Endothelial cell of umbilical vein (primary cell): ENCODE measurements around the gene NTNG1. TPM values are rescaled to one million over a fixed set of nuclear protein-coding genes. Genes with fewer than 3 reads are reported as not detected.

Experiments used
- BruUV-seq: library from RNA; stranded (reverse); fragments of 400-500 nt; replicated peaks from 2 replicates; lab custom pipeline; 2021; lab: Mats Ljungman, UMichigan
- CTCF ChIA-PET: fragments of 300-600, 350-600 bp; sonication (Branson Sonifier 250); formaldehyde crosslinking; loops from one replicate; lab custom pipeline; 2021; ENCODE audit warnings: antibody characterized with exemption, inconsistent platforms; lab: Charles Lee
- POLR2A ChIA-PET: fragments of 300-600, 350-600 bp; sonication (Branson Sonifier 250); formaldehyde crosslinking; loops from one replicate; lab custom pipeline; 2021; ENCODE audit warnings: antibody characterized with exemption, inconsistent platforms; lab: Charles Lee
- DNase-seq: peaks from one replicate; pipeline ENCODE4 v3.0.0-alpha.2; 2011; ENCODE audit warnings: low read depth, low spot score
- FAIRE-seq: peaks from 2 replicates; lab custom pipeline; 2011; peaks lifted over from hg19 to GRCh38; lab: Jason Lieb, UNC
- H2AFZ ChIP-seq: 2 replicates; pipeline ENCODE4 v1.6.0; 2012; ENCODE audit warnings: low read depth, low read length, control low read depth, inconsistent platforms
- H3K27ac ChIP-seq: 2 replicates; pipeline ENCODE4 v1.5.1; 2011; ENCODE audit warnings: low read depth, mild to moderate bottlenecking, control low read depth, low read length, moderate library complexity; ENCODE audit not compliant: insufficient read depth
- H3K27me3 ChIP-seq, 2 experiments: 2 replicates each; pipeline versions ENCODE4 v1.6.0 to v1.6.1; 2011; ENCODE audit warnings: low read length in 2 of 2, mixed read lengths in 1 of 2; ENCODE audit not compliant: control insufficient read depth in 2 of 2, insufficient read depth in 2 of 2
- H3K36me3 ChIP-seq, 2 experiments: 2 replicates in 1 of 2; 3 replicates in 1 of 2; pipeline ENCODE4 v1.5.1; 2011; ENCODE audit warnings: low read length in 2 of 2, mild to moderate bottlenecking in 1 of 2, moderate library complexity in 1 of 2; ENCODE audit not compliant: control insufficient read depth in 2 of 2, insufficient read depth in 2 of 2; ENCODE audit errors: extremely low read depth in 1 of 2
- H3K4me1 ChIP-seq: 3 replicates; pipeline ENCODE4 v1.5.1; 2011; ENCODE audit warnings: mild to moderate bottlenecking, low read length; ENCODE audit not compliant: control insufficient read depth, insufficient read depth; ENCODE audit errors: extremely low read depth
- H3K4me2 ChIP-seq: 2 replicates; pipeline ENCODE4 v1.6.1; 2011; ENCODE audit warnings: low read length, control low read depth, mixed read lengths; ENCODE audit not compliant: insufficient read depth
- H3K4me3 ChIP-seq, 3 experiments: fragments of 200-600 bp in 1 of 3; sonication (generic), shearing (Covaris generic) in 1 of 3; replicated peaks in 1 of 3; 2 replicates each; pipeline ENCODE4 v1.5.1; 2011 to 2016; ENCODE audit warnings: control low read depth in 3 of 3, low read length in 3 of 3, mild to moderate bottlenecking in 2 of 3, inconsistent platforms in 1 of 3, low read depth in 1 of 3, moderate library complexity in 1 of 3; ENCODE audit not compliant: insufficient read depth in 1 of 3
- H3K79me2 ChIP-seq: 2 replicates; pipeline ENCODE4 v1.6.0; 2012; ENCODE audit warnings: low read length, inconsistent platforms; ENCODE audit not compliant: control insufficient read depth, insufficient read depth
- H3K9ac ChIP-seq: replicated peaks from 2 replicates; pipeline ENCODE3; 2011; ENCODE audit warnings: low read length, control low read depth; ENCODE audit not compliant: insufficient read depth; ENCODE audit errors: extremely low read depth
- H3K9me1 ChIP-seq: replicated peaks from 3 replicates; pipeline ENCODE4 v1.6.0; 2011; ENCODE audit warnings: mild to moderate bottlenecking, low read length; ENCODE audit not compliant: control insufficient read depth, insufficient read depth; ENCODE audit errors: extremely low read depth
- H3K9me3 ChIP-seq: replicated peaks from 2 replicates; pipeline ENCODE4 v1.5.1; 2012; ENCODE audit warnings: low read length, inconsistent platforms; ENCODE audit not compliant: control insufficient read depth, insufficient read depth
- H4K20me1 ChIP-seq: replicated peaks from 2 replicates; pipeline ENCODE3; 2011; ENCODE audit warnings: mild to moderate bottlenecking, low read length; ENCODE audit not compliant: control insufficient read depth, insufficient read depth; ENCODE audit errors: extremely low read depth
- CTCF ChIP-seq, 2 donors: IDR thresholded peaks; 1 replicate in 1 of 2; 2 replicates in 1 of 2; pipeline ENCODE4 v1.5.1; 2011; ENCODE audit warnings: low read length in 2 of 2, mild to moderate bottlenecking in 2 of 2, moderate library complexity in 2 of 2, control low read depth in 1 of 2, inconsistent platforms in 1 of 2, low read depth in 1 of 2; ENCODE audit not compliant: insufficient read depth in 1 of 2; ENCODE audit errors: extremely low read depth in 1 of 2
- EZH2 ChIP-seq: IDR thresholded peaks from 2 replicates; pipeline ENCODE4 v1.6.1; 2012; ENCODE audit warnings: borderline replicate concordance, low read depth, mild to moderate bottlenecking, moderate library complexity, low read length, inconsistent platforms; ENCODE audit not compliant: severe bottlenecking
- FOS ChIP-seq: IDR thresholded peaks from 2 replicates; pipeline ENCODE4 v1.6.1; 2011; ENCODE audit warnings: mild to moderate bottlenecking, low read length, moderate library complexity, borderline replicate concordance; ENCODE audit not compliant: insufficient read depth
- GATA2 ChIP-seq: IDR thresholded peaks from 2 replicates; pipeline ENCODE4 v1.7.0; 2011; ENCODE audit warnings: low read depth, mild to moderate bottlenecking, moderate library complexity, mixed read lengths, low read length; ENCODE audit not compliant: insufficient read length, insufficient read depth
- JUN ChIP-seq: IDR thresholded peaks from 2 replicates; pipeline ENCODE4 v1.6.1; 2011; ENCODE audit warnings: borderline replicate concordance, low read depth; ENCODE audit not compliant: insufficient read length, insufficient read depth
- MYC ChIP-seq: IDR thresholded peaks from one replicate; pipeline ENCODE4 v1.6.1; 2011; ENCODE audit warnings: mild to moderate bottlenecking, low read depth, low read length
- POLR2A ChIP-seq: IDR thresholded peaks from 2 replicates; pipeline ENCODE4 v1.6.1; 2012; ENCODE audit warnings: low read depth, mild to moderate bottlenecking, control low read depth, low read length
- POLR2AphosphoS5 ChIP-seq: IDR thresholded peaks from 2 replicates; pipeline ENCODE4 v1.6.1; 2012; ENCODE audit warnings: low read depth, mild to moderate bottlenecking, control low read depth, low read length, moderate library complexity; ENCODE audit not compliant: insufficient read depth
- dilution Hi-C: fragments of 300-500 bp; cut with MboI; formaldehyde crosslinking; loops from one replicate; pipeline ENCODE4 v1.15.0; 2019; ENCODE audit warnings: low sequenced_read_pairs; ENCODE audit not compliant: extremely low pct_ligation_motif_present
- intact Hi-C: fragments of 100-400 bp; cut with micrococcal nuclease; formaldehyde crosslinking; loops from one replicate; pipeline ENCODE4 v1.10.0; 2022
- polyA plus RNA-seq, 4 experiments: library from polyadenylated mRNA; depleted of rRNA in 3 of 4; stranded (reverse) in 3 of 4; unstranded in 1 of 4; fragments of >200 nt; gene quantifications; 2 replicates each; pipeline versions ENCODE4 v1.2.1 to v1.2.3, GENCODE V29; 2011 to 2012; ENCODE audit warnings: missing spikeins in 1 of 4
- total RNA-seq: library from RNA; stranded (reverse); gene quantifications from 2 replicates; pipeline ENCODE4 v1.2.3, GENCODE V29; 2021
- TF ChIP-seq, protein P1 (sequence below): IDR thresholded peaks from 2 replicates; pipeline ENCODE4 v1.6.1; 2011; ENCODE audit not compliant: insufficient read depth, insufficient read length

The NTNG1 gene
- total and polyA plus RNA-seq, 2 donors (not counting 3 experiments of a cell fraction or from before 2014, with no cell fraction given), result not detected

DNA sequence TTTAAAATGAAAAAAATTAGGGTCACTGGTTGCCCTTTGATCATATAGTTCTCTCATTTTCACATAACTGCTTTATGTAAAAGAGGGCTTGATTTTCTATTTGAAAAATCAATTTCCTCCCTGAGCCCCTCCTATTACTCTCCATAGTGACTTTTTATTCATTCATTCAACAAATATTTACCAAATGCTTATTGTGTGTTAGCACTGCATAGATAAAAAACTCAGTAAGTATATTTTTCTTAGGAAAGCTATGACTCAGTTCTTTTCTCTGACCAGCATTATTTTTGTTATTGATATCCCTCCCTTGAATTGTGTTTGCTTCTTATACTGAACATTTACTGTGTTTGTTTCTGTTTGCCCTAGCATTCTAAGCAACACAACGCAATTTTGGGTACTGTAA, 59.8 kb downstream of the NTNG1 start:
- POLR2A ChIA-PET, result no interaction called here
- dilution Hi-C loops, result no loop called here

More for the DNA sequence above, 59.8 kb downstream of the NTNG1 start:
- Histone ChIP-seq H3K27ac (no peak overlapping the region), H3K79me2 (no peaks in the 10 kb centered on the region), H2AFZ (no peak overlapping the region), H3K9me3 (no peaks in the 10 kb centered on the region), H3K4me1 (no peaks in the 10 kb centered on the region), H3K4me2 (no peak overlapping the region), H4K20me1 (no peaks in the 10 kb centered on the region), H3K9me1 (no peaks in the 10 kb centered on the region), H3K9ac (no peak overlapping the region), H3K4me3 (no peak overlapping the region), H3K27me3 (no peaks in the 10 kb centered on the region), H3K36me3 (no peaks in the 10 kb centered on the region)
- intact Hi-C loops, result no loop called here
- no TSS peak for BruUV-seq
- FAIRE-seq (no peak), DNase-seq (no peak)
- CTCF ChIA-PET, result no interaction called here
- TF ChIP-seq GATA2 (no peak), EZH2 (no peak), MYC (no peak), JUN (no peak), POLR2AphosphoS5 (no peak), FOS (no peak), CTCF (IDR thresholded peaks at IDR 0.05; ENCODE audit: extremely low read depth in 1 of 2, insufficient read depth in 1 of 2, low read depth in 1 of 2, low read length in 2 of 2) (no peak), POLR2A (no peak)
- TF ChIP-seq, protein P1, sequence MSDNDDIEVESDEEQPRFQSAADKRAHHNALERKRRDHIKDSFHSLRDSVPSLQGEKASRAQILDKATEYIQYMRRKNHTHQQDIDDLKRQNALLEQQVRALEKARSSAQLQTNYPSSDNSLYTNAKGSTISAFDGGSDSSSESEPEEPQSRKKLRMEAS, result no peak
